HCT116 (cell line): ENCODE data around the gene P4HB. TPM values are rescaled to one million over a fixed set of nuclear protein-coding genes. Genes with fewer than 3 reads are reported as not detected.

Source experiments
- ATAC-seq: fragments of 200-7000 bp; cut with Tn5 transposase; 2 replicates; pipeline ENCODE4 v1.9.1; 2020; ENCODE audit warnings: mild to moderate bottlenecking, moderate library complexity
- BruUV-seq: library from RNA; stranded (reverse); fragments of 400-500 nt; replicated peaks from 2 replicates; lab custom pipeline; 2021; lab: Mats Ljungman, UMichigan
- CTCF ChIA-PET: fragments of 300-600 bp; sonication (Branson Sonifier 250); formaldehyde crosslinking; loops from one replicate; lab custom pipeline; 2021; ENCODE audit warnings: antibody characterized with exemption; lab: Charles Lee
- POLR2A ChIA-PET: fragments of 300-600, 350-600 bp; sonication (Branson Sonifier 250); formaldehyde crosslinking; loops from one replicate; lab custom pipeline; 2021; ENCODE audit warnings: antibody characterized with exemption; lab: Charles Lee
- RAD21 ChIA-PET, 2 experiments: fragments of 300-600 bp; sonication (Branson Sonifier 250); formaldehyde crosslinking; loops; one replicate each; lab custom pipeline; 2023; ENCODE audit warnings: low total read pairs in 2 of 2; ENCODE audit not compliant: uncharacterized antibody in 2 of 2, unreplicated experiment in 2 of 2, low non-redundant PET in 1 of 2; lab: Charles Lee
- DNase-seq: peaks from one replicate; pipeline ENCODE4 v3.0.0-alpha.2; 2010; ENCODE audit warnings: low read depth, low spot score
- H2AFZ ChIP-seq: fragments of 200-600 bp; shearing (Covaris generic), sonication (generic); 2 replicates; pipeline ENCODE4 v1.6.1; 2017; ENCODE audit warnings: low read depth, mixed run types, mixed read lengths, antibody characterized with exemption, low read length; ENCODE audit not compliant: poor library complexity, severe bottlenecking
- H3K27ac ChIP-seq: 2 replicates; pipeline ENCODE4 v1.5.1; 2012; ENCODE audit warnings: low read depth, low read length
- H3K27me3 ChIP-seq: fragments of 200-600 bp; sonication (generic); 2 replicates; pipeline ENCODE4 v1.6.1; 2016; ENCODE audit warnings: mixed run types, low read length, mixed read lengths; ENCODE audit not compliant: insufficient read depth
- H3K36me3 ChIP-seq, 2 experiments: fragments of 200-500 bp in 1 of 2; fragments of 200-600 bp in 1 of 2; sonication (Bioruptor generic) in 1 of 2; sonication (generic) in 1 of 2; 2 replicates each; pipeline versions ENCODE4 v1.5.1 to v1.6.1; 2014 to 2016; ENCODE audit warnings: low read length in 2 of 2, inconsistent platforms in 1 of 2, mixed read lengths in 1 of 2, mixed run types in 1 of 2; ENCODE audit not compliant: insufficient read depth in 2 of 2, control insufficient read depth in 1 of 2
- H3K4me1 ChIP-seq, 2 experiments: fragments of 200-600 bp in 1 of 2; sonication (generic) in 1 of 2; 2 replicates each; pipeline versions ENCODE4 v1.5.1 to v1.6.1; 2012 to 2017; ENCODE audit warnings: low read length in 2 of 2, inconsistent platforms in 1 of 2, mild to moderate bottlenecking in 1 of 2, mixed read lengths in 1 of 2, mixed run types in 1 of 2, moderate library complexity in 1 of 2; ENCODE audit not compliant: insufficient read depth in 2 of 2, control insufficient read depth in 1 of 2
- H3K4me2 ChIP-seq: fragments of 200-600 bp; sonication (generic); 2 replicates; pipeline ENCODE4 v1.6.1; 2017; ENCODE audit warnings: mixed run types, low read length, mixed read lengths
- H3K4me3 ChIP-seq, 2 experiments: fragments of 200-600 bp in 1 of 2; sonication (generic) in 1 of 2; replicated peaks in 1 of 2; 2 replicates each; pipeline ENCODE4 v1.5.1; 2011 to 2016; ENCODE audit warnings: low read length in 2 of 2, control low read depth in 1 of 2, low read depth in 1 of 2, mild to moderate bottlenecking in 1 of 2, mixed read lengths in 1 of 2, mixed run types in 1 of 2
- H3K79me2 ChIP-seq: fragments of 200-600 bp; sonication (generic); 2 replicates; pipeline ENCODE4 v1.6.1; 2017; ENCODE audit warnings: mild to moderate bottlenecking, mixed run types, low read length, moderate library complexity, mixed read lengths; ENCODE audit not compliant: insufficient read depth
- H3K9ac ChIP-seq: fragments of 200-600 bp; sonication (generic); 2 replicates; pipeline ENCODE4 v1.6.1; 2016; ENCODE audit warnings: low read length, mixed read lengths
- H3K9me2 ChIP-seq: fragments of 200-600 bp; sonication (generic), shearing (Covaris generic); 2 replicates; pipeline ENCODE4 v1.6.1; 2017; ENCODE audit warnings: mixed run types, mild to moderate bottlenecking, moderate library complexity; ENCODE audit not compliant: insufficient read depth
- H3K9me3 ChIP-seq, 2 experiments: fragments of 200-500 bp in 1 of 2; fragments of 200-600 bp in 1 of 2; sonication (Bioruptor generic) in 1 of 2; sonication (generic) in 1 of 2; 2 replicates each; pipeline ENCODE4 v1.6.1; 2014 to 2017; ENCODE audit warnings: low read length in 2 of 2, mixed read lengths in 2 of 2, inconsistent platforms in 1 of 2, low read depth in 1 of 2, mild to moderate bottlenecking in 1 of 2, mixed run types in 1 of 2, moderate library complexity in 1 of 2; ENCODE audit not compliant: control insufficient read depth in 1 of 2, insufficient read depth in 1 of 2
- H4K20me1 ChIP-seq: fragments of 200-600 bp; sonication (generic), shearing (Covaris generic); 2 replicates; pipeline ENCODE4 v1.6.1; 2017; ENCODE audit warnings: mixed run types, mild to moderate bottlenecking, moderate library complexity; ENCODE audit not compliant: insufficient read depth
- EGR1 ChIP-seq: IDR thresholded peaks from 2 replicates; pipeline ENCODE4 v1.6.1; 2012; ENCODE audit warnings: low read depth
- EZH2 ChIP-seq: fragments of 200-600 bp; sonication (generic); IDR thresholded peaks from 2 replicates; pipeline ENCODE4 v1.6.1; 2017; ENCODE audit warnings: antibody characterized with exemption, mixed run types
- FOSL1 ChIP-seq: IDR thresholded peaks from 2 replicates; pipeline ENCODE4 v1.6.1; 2012; ENCODE audit warnings: low read depth
- JUND ChIP-seq: IDR thresholded peaks from 2 replicates; pipeline ENCODE4 v1.6.1; 2012
- SP1 ChIP-seq: IDR thresholded peaks from 2 replicates; pipeline ENCODE4 v1.6.1; 2012; ENCODE audit warnings: low read depth
- TCF7L2 ChIP-seq: IDR thresholded peaks from 2 replicates; pipeline ENCODE4 v1.7.0; 2011; ENCODE audit warnings: borderline replicate concordance, inconsistent platforms; ENCODE audit not compliant: insufficient read depth, insufficient read length; ENCODE audit errors: extremely low read depth
- intact Hi-C: fragments of 100-400 bp; cut with micrococcal nuclease; formaldehyde crosslinking; loops from 2 replicates; pipeline ENCODE4 v1.10.0; 2022
- total RNA-seq: library from RNA; stranded (reverse); gene quantifications from one replicate; pipeline ENCODE4 v1.2.1, GENCODE V29; 2021; ENCODE audit not compliant: unreplicated experiment
- TF ChIP-seq, protein P1 (sequence below): IDR thresholded peaks from 2 replicates; pipeline ENCODE4 v1.6.1; 2011; ENCODE audit warnings: mild to moderate bottlenecking, low read length, moderate library complexity; ENCODE audit not compliant: insufficient replicate concordance; ENCODE audit errors: extremely low read depth
- TF ChIP-seq, protein P2 (sequence below), 3 experiments: fragments of 200-600 bp in 1 of 3; sonication (generic) in 1 of 3; IDR thresholded peaks in 2 of 3; conservative IDR thresholded peaks in 1 of 3; 2 replicates each; pipeline ENCODE4 v1.5.1; 2012 to 2017; ENCODE audit warnings: low read depth in 2 of 3, low read length in 2 of 3, antibody characterized with exemption in 1 of 3, borderline replicate concordance in 1 of 3, control low read depth in 1 of 3, mild to moderate bottlenecking in 1 of 3, mixed read lengths in 1 of 3, mixed run types in 1 of 3, moderate library complexity in 1 of 3; ENCODE audit not compliant: insufficient read depth in 1 of 3
- TF ChIP-seq, protein P3 (sequence below): IDR thresholded peaks from 2 replicates; pipeline ENCODE4 v1.6.1; 2012; ENCODE audit warnings: low read depth

The P4HB gene
- total RNA-seq, 1 experiment from 2014 or later, result 1,043 TPM

DNA sequence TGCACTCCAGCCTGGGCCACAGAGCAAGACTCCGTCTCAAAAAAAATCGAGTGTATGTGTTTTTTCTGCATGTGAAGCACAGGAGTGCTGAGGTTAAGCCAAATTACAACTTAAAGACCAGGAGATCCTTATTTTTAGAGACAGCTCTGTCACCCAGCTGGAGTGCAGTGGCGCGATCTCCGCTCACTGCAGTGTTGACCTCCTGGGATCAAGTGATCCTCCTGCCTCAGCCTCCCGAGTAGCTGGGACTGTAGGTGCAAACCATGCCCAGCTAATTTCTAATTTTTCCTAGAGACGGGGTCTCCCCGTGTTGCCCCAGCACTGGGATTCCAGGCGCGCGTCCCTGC lies 18.0 kb downstream of the P4HB start:
- TF ChIP-seq, protein P1, sequence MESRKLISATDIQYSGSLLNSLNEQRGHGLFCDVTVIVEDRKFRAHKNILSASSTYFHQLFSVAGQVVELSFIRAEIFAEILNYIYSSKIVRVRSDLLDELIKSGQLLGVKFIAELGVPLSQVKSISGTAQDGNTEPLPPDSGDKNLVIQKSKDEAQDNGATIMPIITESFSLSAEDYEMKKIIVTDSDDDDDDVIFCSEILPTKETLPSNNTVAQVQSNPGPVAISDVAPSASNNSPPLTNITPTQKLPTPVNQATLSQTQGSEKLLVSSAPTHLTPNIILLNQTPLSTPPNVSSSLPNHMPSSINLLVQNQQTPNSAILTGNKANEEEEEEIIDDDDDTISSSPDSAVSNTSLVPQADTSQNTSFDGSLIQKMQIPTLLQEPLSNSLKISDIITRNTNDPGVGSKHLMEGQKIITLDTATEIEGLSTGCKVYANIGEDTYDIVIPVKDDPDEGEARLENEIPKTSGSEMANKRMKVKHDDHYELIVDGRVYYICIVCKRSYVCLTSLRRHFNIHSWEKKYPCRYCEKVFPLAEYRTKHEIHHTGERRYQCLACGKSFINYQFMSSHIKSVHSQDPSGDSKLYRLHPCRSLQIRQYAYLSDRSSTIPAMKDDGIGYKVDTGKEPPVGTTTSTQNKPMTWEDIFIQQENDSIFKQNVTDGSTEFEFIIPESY, result no peak
- TF ChIP-seq, protein P2, sequence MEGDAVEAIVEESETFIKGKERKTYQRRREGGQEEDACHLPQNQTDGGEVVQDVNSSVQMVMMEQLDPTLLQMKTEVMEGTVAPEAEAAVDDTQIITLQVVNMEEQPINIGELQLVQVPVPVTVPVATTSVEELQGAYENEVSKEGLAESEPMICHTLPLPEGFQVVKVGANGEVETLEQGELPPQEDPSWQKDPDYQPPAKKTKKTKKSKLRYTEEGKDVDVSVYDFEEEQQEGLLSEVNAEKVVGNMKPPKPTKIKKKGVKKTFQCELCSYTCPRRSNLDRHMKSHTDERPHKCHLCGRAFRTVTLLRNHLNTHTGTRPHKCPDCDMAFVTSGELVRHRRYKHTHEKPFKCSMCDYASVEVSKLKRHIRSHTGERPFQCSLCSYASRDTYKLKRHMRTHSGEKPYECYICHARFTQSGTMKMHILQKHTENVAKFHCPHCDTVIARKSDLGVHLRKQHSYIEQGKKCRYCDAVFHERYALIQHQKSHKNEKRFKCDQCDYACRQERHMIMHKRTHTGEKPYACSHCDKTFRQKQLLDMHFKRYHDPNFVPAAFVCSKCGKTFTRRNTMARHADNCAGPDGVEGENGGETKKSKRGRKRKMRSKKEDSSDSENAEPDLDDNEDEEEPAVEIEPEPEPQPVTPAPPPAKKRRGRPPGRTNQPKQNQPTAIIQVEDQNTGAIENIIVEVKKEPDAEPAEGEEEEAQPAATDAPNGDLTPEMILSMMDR (IDR thresholded peaks at IDR 0.05 in 2 of 3, conservative IDR thresholded peaks at IDR 0.05 in 1 of 3; ENCODE audit: borderline replicate concordance in 1 of 3, insufficient read depth in 1 of 3, low read depth in 2 of 3, low read length in 2 of 3), result no peak
- TF ChIP-seq SP1, result no peak
- TF ChIP-seq TCF7L2, result no peak
- no peak for TF ChIP-seq FOSL1
- TF ChIP-seq, protein P3, sequence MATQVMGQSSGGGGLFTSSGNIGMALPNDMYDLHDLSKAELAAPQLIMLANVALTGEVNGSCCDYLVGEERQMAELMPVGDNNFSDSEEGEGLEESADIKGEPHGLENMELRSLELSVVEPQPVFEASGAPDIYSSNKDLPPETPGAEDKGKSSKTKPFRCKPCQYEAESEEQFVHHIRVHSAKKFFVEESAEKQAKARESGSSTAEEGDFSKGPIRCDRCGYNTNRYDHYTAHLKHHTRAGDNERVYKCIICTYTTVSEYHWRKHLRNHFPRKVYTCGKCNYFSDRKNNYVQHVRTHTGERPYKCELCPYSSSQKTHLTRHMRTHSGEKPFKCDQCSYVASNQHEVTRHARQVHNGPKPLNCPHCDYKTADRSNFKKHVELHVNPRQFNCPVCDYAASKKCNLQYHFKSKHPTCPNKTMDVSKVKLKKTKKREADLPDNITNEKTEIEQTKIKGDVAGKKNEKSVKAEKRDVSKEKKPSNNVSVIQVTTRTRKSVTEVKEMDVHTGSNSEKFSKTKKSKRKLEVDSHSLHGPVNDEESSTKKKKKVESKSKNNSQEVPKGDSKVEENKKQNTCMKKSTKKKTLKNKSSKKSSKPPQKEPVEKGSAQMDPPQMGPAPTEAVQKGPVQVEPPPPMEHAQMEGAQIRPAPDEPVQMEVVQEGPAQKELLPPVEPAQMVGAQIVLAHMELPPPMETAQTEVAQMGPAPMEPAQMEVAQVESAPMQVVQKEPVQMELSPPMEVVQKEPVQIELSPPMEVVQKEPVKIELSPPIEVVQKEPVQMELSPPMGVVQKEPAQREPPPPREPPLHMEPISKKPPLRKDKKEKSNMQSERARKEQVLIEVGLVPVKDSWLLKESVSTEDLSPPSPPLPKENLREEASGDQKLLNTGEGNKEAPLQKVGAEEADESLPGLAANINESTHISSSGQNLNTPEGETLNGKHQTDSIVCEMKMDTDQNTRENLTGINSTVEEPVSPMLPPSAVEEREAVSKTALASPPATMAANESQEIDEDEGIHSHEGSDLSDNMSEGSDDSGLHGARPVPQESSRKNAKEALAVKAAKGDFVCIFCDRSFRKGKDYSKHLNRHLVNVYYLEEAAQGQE, result no peak
- no peak for TF ChIP-seq EZH2
- TF ChIP-seq EGR1, result no peak
- no peak for TF ChIP-seq JUND
- H3K27ac ChIP-seq, result no peak overlapping the region
- no peak overlapping the region for H2AFZ ChIP-seq
- H3K27me3 ChIP-seq, result no peaks in the 10 kb centered on the region
- H3K4me1 ChIP-seq, result no peaks in the 10 kb centered on the region
- ChIA-PET CTCF (no interaction called here), POLR2A (interaction anchor here (1.6 kb wide), 1 partner anchor 9 kb away, joined by 5 read pairs; the partner anchor contains the start of gene MCRIP1), RAD21 (interaction anchor here in 1 of 2 experiments (1.2 kb wide), 1 partner anchor 13 kb away, joined by 3 read pairs; no protein-coding TSS in a partner anchor)
- H3K79me2 ChIP-seq, result no peaks in the 10 kb centered on the region
- ATAC-seq (no peak), DNase-seq (no peak)
- H4K20me1 ChIP-seq, result no peaks in the 10 kb centered on the region
- no peak overlapping the region for H3K9ac ChIP-seq
- intact Hi-C loops, result no loop called here
- H3K36me3 ChIP-seq, result peaks cover 29 to 43% of the 10 kb centered on the region in 2 experiments; a peak in 3 of 4 replicates
- no TSS peak for BruUV-seq
- no peaks in the 10 kb centered on the region for H3K9me3 ChIP-seq
- H3K4me2 ChIP-seq, result no peak overlapping the region
- no peak overlapping the region for H3K4me3 ChIP-seq
- H3K9me2 ChIP-seq, result no peaks in the 10 kb centered on the region
